ENCODE data around the gene PRKCE.

Gene PRKCE

DNA sequence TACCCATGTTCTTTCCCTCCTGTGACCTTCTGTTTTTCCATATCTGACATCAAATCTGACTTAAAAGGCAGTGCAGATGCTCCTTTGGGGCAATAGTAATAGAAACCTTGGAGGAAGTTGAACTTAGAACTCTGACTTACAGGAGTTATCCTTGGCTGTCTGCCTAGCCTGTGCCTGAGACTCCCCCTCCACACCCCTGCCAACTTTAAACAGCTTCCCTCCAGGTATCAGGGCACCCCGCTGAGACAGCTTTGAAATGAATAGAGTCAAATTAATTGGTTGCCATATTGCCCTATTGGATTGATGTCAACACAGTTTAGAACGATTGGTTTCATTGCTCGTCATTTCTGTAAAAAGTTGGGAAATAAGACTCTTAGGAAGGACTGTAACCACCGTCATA, 322.0 kb downstream of the PRKCE start:
- TF ChIP-seq, protein P1, sequence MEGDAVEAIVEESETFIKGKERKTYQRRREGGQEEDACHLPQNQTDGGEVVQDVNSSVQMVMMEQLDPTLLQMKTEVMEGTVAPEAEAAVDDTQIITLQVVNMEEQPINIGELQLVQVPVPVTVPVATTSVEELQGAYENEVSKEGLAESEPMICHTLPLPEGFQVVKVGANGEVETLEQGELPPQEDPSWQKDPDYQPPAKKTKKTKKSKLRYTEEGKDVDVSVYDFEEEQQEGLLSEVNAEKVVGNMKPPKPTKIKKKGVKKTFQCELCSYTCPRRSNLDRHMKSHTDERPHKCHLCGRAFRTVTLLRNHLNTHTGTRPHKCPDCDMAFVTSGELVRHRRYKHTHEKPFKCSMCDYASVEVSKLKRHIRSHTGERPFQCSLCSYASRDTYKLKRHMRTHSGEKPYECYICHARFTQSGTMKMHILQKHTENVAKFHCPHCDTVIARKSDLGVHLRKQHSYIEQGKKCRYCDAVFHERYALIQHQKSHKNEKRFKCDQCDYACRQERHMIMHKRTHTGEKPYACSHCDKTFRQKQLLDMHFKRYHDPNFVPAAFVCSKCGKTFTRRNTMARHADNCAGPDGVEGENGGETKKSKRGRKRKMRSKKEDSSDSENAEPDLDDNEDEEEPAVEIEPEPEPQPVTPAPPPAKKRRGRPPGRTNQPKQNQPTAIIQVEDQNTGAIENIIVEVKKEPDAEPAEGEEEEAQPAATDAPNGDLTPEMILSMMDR (IDR thresholded peaks at IDR 0.05; ENCODE audit: insufficient read depth, missing control alignments) = no peak
- DNase-seq (ENCODE audit: insufficient read length, low spot score) (no peak), FAIRE-seq (no peak)

DNA sequence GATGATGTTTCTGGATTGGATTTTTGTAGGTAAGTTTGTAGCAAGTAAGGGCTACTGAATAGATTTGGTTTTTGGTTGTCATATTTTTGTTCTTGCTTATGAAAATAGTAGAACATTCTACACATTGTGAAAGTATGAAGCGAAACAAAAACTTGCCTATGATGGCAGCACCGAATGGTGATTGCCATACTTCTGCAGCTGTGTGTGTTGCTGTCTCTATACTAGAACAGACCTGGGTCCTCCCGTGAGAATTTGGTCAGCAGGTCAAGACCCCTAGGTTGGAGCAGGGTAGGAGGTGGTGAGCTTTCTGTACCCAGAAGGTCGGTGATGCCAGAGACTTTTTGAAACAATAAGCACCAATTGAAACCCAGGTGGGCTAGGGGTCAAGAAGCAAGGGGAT, 322.6 kb downstream of the PRKCE start:
- DNase-seq (ENCODE audit: insufficient read length, low spot score) (no peak), FAIRE-seq (no peak)

DNA sequence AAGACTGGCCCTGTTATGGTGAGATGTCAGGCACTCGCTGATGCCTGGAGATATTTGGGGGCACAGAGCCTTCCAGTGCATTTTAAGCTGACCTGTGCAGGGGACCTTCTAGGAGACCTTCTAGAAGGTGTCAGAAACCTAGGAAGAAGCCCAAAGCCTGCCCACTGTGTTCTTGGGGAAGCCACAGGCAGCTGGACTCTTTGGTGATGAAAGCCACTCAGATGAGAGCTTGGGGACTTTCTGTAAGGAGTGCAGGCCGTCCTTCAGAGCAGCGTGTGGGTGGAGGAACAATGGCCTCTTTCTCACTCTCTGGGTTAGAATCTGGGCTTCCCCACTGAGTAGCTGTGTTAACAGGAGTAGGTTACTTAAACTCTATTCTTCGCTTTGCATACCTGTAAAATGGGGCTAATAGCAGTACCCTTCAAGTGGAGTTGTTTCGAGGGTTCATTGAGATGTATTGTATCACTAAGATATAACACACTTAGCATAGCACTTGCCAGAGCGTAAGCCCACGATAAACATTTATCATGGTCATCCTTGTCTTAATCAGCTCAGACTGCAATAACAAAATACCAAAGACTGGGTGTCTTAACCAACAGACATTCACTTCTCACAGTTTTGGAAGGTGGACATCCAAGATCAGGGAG, 323.4 kb downstream of the PRKCE start:
- DNase-seq (ENCODE audit: insufficient read length, low spot score) (no peak), FAIRE-seq (no peak)
- TF ChIP-seq, protein P1 (IDR thresholded peaks at IDR 0.05; ENCODE audit: insufficient read depth, missing control alignments) = no peak

More for the DNA sequence above, 322.6 kb downstream of the PRKCE start:
- TF ChIP-seq, protein P1 (IDR thresholded peaks at IDR 0.05; ENCODE audit: insufficient read depth, missing control alignments) = no peak

DNA sequence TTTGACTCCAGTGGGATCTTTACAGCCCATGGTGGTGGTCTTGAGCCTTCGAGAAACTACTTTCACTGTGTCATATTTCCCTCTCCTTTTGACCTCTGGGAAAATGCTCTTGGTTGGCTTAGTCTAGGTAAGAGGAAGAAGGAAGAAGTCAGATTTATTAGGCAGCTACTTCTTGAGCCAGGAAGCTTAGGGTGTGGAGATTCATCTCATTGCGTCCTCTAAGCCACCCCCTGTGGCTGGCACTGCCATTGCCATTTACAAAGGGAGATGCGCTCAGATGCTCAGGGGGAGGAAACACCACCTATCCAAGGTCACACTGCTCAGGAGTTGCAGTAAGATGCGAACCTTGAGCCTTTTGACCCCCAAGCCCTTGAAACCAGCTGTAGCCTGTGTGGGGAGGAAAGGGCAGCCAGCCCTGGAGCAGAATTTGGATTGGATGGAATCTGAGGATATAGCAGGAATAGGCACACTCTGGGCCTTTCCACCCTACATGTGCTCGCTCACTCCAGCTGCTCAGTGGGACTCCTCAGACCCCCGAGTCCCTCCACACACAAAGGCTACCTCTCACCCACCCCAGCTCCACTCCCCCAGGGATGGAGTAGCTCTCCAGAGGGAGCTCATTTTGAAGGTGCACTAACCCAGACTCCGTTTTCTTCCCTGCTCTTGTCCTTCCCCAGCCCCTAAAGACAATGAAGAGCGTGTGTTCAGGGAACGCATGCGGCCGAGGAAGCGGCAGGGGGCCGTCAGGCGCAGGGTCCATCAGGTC, 324.5 kb downstream of the PRKCE start:
- no peak for DNase-seq (ENCODE audit: insufficient read length, low spot score)
- no peak for FAIRE-seq
- TF ChIP-seq, protein P1 (IDR thresholded peaks at IDR 0.05; ENCODE audit: insufficient read depth, missing control alignments) = no peak

DNA sequence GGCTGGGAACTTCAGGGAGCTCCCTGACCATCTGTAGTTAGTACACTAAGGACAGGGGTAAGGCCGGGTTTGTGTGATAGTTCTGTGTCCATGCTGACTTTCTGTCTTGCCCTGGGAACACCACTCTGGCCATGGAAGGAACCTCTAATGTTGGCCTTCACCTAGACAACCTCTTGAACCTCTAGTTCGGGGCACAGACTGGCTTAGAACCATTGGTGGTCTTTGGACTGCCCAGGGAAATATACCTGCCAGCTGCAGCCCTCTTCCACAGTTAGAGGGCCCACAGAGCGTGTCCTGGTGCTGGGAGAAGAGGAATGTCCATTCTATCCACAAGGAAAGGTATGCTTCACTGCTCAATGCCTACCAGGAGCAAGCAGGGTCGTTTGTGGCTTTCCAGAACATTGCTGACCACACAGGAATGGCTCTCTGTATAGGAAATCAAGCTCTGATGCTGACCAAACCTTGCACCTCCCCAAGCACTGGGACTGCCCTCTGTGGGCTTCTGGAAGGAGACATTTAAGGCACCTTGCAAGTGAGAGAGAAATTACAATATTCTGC, 326.9 kb downstream of the PRKCE start:
- TF ChIP-seq, protein P1 (IDR thresholded peaks at IDR 0.05; ENCODE audit: insufficient read depth, missing control alignments) = no peak
- no peak for DNase-seq (ENCODE audit: insufficient read length, low spot score)
- FAIRE-seq = no peak

DNA sequence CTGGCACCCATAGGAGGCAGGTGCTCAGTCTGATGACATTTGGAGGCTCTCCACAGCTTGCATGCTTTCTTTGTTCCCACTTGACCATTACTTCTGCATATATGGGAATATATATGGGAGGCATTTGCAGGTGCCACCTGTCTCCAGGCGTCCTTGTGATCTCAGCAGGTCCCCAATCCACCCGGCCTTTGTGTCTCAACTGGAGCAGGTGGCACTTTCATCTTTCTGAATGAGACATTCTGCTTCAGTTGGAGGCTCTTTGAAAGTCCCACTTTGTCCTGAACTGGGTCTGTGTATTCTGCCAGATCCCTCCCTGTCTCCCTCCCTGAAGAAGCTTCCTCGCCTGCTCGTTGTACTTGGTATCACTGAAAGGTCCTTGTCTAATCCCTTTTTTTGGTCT, 327.6 kb downstream of the PRKCE start:
- TF ChIP-seq, protein P1 (IDR thresholded peaks at IDR 0.05; ENCODE audit: insufficient read depth, missing control alignments) = no peak
- no peak for DNase-seq (ENCODE audit: insufficient read length, low spot score)
- no peak for FAIRE-seq

Data from D721Med (cell line).